Putamen (tissue), 1 donor: ENCODE data around the gene NRIP1.

Experiments used
- DNase-seq: peaks from one replicate; pipeline ENCODE4 v3.0.0-alpha.2; 2016; ENCODE audit warnings: low spot score

Gene NRIP1

DNA sequence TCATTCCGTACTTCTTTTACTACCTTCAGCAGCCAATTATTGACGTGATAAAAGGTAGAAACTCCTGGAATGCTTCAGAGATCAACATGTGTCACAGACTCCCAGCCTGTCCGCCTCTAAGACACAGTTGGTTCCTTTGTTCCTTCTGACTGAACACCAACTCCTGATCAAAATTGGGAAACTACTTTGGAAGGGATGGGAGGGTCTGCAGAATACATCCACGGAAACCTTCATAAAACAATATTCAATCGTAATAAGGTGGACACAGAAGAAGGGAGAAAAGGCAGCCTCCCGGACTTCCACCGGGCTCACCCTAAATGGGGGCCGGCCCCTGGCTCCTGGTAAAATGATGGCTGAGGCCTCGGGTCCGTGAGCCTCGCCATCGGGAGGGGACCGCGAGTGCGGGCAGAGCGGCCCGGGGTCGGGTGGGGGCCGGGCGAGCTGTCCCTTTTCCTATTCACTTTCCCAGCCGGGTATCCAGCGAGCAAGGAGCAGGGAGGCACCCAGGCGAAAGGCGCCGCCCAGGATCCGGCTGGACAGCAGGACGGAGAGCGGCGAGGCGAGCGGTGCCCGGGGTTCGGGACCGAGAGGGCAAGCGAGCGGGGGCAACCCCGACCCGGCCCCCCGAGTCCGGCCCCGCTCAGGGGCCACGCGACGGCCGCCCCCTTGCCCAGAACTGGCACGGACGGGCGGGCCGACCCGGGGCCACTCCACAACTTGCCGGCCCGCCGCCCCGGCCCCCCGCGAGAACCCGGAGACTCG lies 805 bp downstream of the NRIP1 start:
- peak; percentile 17 for DNase-seq

- no peak for DNase-seq
These were observed 1.6 kb downstream of the NRIP1 start for GRCh38 chr21:15063081-15063813.

DNA sequence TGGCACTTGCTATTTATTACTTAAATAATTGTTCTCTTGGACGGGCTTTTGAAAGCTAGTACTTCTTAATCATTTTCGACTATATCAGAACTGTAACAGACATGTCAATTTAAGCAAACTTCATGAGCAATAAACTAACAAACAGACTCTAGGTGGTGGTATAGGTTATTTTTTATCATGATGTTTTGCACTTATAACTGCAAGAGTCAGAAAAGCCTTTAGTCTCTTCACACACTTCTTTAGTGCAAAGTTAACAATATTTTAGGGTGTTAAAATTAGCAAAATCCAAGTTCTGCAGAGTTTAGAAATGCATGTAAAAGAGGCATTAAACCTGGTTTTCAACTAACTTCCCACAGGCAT lies 2.2 kb downstream of the NRIP1 start:
- no peak for DNase-seq

DNA sequence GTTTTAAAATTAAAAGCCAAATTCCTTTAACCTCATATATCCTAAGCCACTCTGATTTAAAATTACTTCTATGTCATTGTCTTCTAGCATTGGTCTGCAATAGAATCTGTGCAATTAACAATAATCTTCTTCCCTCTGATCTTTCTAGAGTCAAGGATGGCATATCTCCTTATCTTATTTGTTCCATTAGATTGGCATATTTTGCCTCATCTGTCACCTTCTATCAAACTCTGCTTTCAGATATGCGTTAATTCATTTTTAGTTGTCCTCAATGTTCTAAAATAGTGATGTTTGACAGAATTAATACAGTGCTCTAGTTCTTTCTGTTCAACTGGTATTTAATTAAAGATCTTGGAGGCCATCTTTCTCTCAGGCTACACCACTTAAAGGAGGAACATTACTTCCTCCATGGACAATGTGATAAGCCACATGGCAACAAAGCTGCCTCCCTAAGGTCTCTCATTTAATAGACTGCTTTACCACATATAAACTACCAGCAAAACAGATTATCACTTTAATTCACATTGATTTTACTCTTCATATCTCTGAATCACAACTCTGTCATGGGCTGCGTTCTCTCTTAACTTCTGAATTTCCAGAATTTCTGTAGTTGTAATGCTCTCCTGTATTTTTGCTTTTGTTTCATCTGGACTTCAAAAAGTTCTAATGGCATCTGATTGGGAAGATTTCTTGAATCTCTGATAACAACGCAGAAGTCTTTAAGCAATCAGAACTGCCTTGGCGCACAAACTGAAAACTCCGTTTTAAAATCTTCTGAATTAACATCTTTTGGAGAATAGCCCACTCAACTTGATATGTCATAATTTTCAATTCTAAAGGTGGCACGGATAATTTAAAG lies 2.8 kb downstream of the NRIP1 start:
- DNase-seq: peak; percentile 17

DNA sequence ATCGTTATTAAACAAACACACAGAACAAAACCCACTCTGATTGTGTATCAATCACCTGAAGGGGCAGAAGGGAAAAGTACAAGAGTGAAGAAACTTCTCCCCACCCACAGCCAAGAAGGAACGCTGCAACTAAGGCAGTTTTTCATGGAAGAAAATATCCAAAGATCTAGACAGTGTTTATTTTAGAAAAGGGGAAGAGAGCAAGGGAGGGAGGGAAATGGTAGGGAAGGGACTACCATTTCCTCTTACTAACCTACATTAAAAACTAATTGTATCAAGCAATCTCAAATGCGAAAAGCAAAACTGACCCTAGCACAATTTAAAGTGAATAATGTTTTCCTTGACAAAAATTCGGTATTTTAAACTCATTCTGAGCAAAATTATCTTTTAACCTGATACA lies 3.5 kb downstream of the NRIP1 start:
- no peak for DNase-seq

- DNase-seq: no peak
These were observed 4.1 kb downstream of the NRIP1 start for GRCh38 chr21:15060543-15061175.

DNA sequence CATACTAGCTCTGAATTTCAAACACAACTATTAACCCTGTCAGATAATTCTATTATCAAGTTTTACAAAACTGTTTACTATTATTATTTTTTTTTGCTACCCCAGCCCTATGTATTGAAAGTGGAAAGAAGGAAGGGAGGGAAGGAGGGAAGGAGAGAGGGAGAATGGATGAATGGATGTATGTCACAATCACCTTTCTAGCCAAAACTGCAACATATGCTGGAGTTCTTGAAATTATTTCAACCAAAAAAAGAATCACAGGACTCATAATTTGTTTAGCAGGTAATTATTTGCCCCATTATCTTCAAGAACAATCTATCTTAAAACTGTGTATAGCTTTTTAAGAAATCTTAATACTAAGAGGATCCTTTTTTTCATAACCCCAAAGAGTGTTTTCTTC lies 5.4 kb downstream of the NRIP1 start:
- no peak for DNase-seq

DNA sequence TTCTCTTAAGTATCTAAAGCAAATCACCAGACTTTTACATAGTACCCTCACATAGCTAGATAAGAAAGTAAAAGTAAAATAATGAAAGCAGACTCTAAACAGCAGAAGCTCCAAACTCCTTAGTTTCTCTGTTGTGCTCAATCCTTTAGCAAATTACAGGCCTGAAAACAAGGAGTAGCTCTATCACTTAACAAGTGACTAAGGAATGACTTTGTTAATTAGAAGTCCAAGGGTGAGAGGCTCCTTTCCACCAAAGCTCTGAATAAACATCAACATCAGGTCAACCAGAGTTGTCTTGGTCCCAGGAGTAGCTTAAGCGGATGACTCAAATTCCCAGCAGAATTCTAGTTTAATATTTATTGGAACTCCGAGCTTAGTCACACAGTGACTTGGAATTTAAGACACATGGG lies 5.9 kb downstream of the NRIP1 start:
- DNase-seq: no peak

GRCh38 chr21:15057285-15057684 lies 7.5 kb downstream of the NRIP1 start:
- DNase-seq: no peak

- DNase-seq: no peak
These were observed 10.1 kb downstream of the NRIP1 start for GRCh38 chr21:15054606-15055239.

DNA sequence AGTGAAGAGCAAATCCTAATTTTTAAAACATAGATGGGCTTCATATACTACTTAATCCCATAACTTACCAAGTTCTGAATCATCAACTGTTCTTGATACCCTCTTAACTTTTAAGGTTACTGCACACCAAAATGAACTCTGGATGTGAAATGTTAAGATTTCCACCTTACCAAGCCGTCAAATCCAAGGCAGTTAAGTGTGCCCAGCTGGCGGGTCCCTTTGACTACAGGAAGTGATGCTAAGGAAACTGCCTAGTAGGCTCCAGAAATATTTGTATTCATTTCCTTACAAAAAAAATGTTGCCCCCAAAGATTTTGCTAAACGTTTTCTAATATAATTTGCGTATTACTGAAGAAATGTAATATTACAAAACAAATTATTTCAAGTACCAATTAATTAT lies 10.7 kb downstream of the NRIP1 start:
- DNase-seq: no peak

- no peak for DNase-seq
These were observed 11.3 kb downstream of the NRIP1 start for GRCh38 chr21:15053500-15053899.

- no peak for DNase-seq
These were observed 12.4 kb downstream of the NRIP1 start for GRCh38 chr21:15052459-15052763.

GRCh38 chr21:15051644-15052458 lies 12.9 kb downstream of the NRIP1 start:
- no peak for DNase-seq

DNA sequence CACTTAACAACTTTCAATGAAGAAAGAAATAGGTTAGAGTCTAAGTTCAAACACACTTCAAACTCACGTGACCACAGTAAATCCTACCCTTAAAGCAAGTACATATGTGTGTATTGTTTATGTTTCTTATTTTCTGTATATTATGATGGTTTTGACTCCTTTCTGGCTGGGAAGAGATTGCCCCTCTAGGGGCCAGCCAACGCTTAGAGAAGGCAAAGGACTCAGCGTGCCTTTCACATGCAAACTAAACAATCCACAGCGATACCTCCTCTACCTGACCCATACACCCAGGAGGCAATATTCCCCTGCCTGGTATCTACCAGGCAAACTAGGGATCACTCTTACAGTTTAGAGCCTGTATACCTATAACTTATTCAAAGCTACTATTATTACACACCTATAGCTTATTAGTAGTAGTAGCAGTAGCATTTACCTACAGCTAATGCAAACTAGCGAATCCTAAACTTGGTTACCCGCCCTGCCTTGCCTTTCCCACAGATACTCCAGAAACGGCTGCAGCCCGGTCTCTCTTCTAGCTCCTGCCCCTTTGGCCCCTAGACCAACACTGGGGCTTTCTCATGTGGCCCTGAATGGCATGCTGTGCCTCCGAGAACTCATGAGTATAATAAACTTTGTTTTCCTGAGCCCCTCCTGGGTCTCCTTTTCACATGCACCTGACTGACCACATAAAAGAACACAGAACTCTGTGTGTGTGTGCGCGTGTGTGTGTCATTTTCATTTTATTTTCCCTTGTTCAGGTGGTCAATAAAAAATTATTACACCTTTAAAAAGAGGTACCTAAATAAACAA lies 14.0 kb downstream of the NRIP1 start:
- no peak for DNase-seq

- DNase-seq: no peak
These were observed 19.8 kb downstream of the NRIP1 start for GRCh38 chr21:15045017-15045416.

DNA sequence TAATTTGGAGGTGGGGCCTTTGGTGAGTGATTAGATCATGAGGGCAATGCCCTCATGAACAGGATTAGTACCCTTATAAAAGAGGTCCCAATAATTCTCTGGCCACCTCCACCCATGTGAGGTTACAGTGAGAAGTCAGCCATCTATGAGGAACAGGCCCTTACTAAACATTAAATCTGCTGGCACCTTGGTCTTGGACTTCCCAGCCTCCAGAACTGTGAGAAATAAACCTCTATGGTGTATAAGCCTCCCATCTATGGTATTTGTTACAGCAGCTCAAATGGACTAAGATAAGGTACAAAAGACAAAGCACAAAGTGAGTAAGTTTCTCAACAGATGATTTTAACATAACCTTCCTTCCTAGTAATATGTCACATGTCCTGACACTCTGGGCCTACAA lies 22.3 kb downstream of the NRIP1 start:
- DNase-seq: no peak

DNA sequence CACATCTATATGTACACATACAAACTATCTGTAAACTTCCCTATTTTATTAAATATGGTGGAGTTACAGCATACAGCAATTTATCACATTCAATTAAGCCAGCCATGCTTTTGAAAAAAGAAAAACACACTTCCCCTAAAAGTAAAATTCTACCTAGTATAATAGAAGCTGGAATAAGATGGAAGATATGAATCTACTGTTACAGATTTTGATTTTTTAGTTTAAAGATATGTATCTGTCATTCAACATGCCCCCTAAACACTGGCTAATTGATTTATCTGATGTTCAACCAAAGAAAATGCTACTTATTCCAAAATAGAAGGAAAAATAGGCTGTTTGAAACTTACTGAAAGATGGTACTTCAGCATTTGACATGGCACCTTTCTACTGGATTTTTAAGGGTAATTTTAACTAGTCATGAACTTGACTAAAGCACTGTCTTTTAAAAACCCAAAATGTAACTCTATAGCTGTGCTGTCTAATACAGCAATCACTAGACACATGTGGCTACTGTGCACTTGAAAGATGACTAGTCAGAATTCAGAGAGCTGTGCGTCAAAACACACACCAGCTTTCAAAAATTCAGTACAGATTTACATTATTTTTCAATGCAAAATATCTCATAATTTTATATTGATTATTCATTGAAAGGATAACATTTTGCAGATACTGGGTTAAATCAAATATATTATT lies 25.0 kb downstream of the NRIP1 start:
- DNase-seq: no peak

- no peak for DNase-seq
These were observed 26.9 kb downstream of the NRIP1 start for GRCh38 chr21:15037900-15038293.
